Lower leg skin (tissue), 4 donors: ENCODE results near the gene GALNT1. TPM values are rescaled to one million over a fixed set of nuclear protein-coding genes. Genes with fewer than 3 reads are reported as not detected.

ENCODE experiments used
- DNase-seq, 2 donors: peaks; one replicate each; pipeline ENCODE4 v3.0.0-alpha.2; 2019; ENCODE audit warnings: low spot score in 2 of 2
- H3K4me3 ChIP-seq: fragments of 200-600 bp; sonication (generic); 2 replicates; pipeline ENCODE4 v1.5.1; 2017; ENCODE audit warnings: mild to moderate bottlenecking, low read depth; ENCODE audit not compliant: poor library complexity, severe bottlenecking
- POLR2A ChIP-seq, 2 donors: fragments of 450-650 bp; IDR thresholded peaks; one replicate each; pipeline ENCODE4 v1.6.1; 2016 to 2017; ENCODE audit warnings: antibody characterized with exemption in 2 of 2, mild to moderate bottlenecking in 1 of 2, moderate library complexity in 1 of 2
- WGBS, 2 donors: methylation state at CpG; one replicate each; pipeline ENCODE4 v1.1.5; 2018; 5-methylcytosine and 5-hydroxymethylcytosine counted together
- intact Hi-C: fragments of 100-400 bp; cut with DNase I; formaldehyde crosslinking; loops from one replicate; pipeline ENCODE4 v1.15.0; 2023; ENCODE audit warnings: low total_unique reads
- total RNA-seq, 4 donors: library from RNA; depleted of rRNA; stranded (reverse); fragments of >200 nt; gene quantifications; one replicate each; pipeline ENCODE4 v1.1.0, GENCODE V29; 2016
- TF ChIP-seq, protein P1 (sequence below), 3 donors: fragments of 450-650 bp; IDR thresholded peaks; one replicate each; pipeline ENCODE4 v1.5.1; 2016; ENCODE audit warnings: antibody characterized with exemption in 3 of 3, mild to moderate bottlenecking in 3 of 3, moderate library complexity in 2 of 3

The GALNT1 gene
- total RNA-seq, 4 donors from 2014 or later: 64.4 to 106 (median 93.4) TPM

DNA sequence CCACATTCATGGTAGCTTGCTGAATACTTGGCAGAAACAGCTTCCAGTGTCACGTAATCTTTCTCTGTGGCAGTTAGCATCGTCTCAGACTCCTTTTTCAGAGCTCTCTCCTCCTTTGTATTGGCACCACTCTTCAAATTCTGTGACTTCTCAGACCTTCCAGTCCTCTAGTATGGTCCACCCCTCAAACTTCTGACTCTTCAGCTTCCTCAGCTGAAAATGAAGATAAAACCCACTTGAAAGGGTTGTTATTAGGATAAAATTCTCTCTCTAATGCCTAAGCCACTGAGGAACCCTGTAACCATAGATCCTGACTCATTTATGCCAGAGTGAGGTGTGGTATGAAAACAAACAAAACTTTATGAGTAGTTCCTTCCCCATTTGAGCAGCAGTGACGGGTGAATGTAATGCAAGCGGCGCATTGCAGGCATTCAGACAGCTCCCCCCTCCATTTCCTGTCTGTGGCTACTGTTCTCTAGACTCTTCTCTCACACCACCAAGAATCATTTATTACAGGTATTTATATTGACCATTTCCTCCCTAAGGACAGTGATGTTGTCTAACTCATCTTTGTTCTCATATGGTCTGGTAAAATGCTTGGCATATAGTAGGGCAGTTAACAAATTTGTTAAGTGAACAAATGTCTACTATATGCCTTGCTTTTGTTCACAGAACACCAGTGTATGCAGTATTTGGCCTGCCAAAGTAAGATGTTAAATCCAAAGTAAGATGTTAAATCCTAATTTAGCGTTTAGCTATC, 35.3 kb downstream of the GALNT1 start:
- intact Hi-C loops: no loop called here
- DNase-seq: peak in 1 of 2 donors; percentile 21
- no peak for TF ChIP-seq POLR2A (IDR thresholded peaks at IDR 0.05)
- TF ChIP-seq, protein P1, sequence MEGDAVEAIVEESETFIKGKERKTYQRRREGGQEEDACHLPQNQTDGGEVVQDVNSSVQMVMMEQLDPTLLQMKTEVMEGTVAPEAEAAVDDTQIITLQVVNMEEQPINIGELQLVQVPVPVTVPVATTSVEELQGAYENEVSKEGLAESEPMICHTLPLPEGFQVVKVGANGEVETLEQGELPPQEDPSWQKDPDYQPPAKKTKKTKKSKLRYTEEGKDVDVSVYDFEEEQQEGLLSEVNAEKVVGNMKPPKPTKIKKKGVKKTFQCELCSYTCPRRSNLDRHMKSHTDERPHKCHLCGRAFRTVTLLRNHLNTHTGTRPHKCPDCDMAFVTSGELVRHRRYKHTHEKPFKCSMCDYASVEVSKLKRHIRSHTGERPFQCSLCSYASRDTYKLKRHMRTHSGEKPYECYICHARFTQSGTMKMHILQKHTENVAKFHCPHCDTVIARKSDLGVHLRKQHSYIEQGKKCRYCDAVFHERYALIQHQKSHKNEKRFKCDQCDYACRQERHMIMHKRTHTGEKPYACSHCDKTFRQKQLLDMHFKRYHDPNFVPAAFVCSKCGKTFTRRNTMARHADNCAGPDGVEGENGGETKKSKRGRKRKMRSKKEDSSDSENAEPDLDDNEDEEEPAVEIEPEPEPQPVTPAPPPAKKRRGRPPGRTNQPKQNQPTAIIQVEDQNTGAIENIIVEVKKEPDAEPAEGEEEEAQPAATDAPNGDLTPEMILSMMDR (IDR thresholded peaks at IDR 0.05): no peak
- no peak overlapping the region for H3K4me3 ChIP-seq
- 62 to 65% methylated on average over 6 of the region's 6 CpGs for WGBS, 2 donors

DNA sequence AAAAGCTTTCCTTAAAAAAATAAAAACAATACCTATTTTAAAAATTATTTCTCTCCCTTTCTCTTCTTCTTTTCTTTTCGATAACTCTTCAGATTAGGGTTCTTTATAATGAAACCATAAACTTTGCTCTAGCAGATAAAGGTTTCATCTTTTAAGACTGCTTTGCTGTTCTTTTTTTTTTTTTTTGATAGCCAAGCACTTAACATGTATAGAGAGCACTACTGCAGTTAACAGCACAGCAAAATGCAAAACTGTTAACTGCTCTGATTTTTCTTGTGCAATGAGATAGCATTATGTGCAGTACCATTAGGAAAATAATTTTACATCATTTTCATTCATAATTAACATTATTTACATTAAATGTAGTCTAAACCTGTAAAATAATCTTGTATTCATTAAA, 36.3 kb downstream of the GALNT1 start:
- TF ChIP-seq, protein P1 (IDR thresholded peaks at IDR 0.05): no peak
- 81 to 88% methylated on average over 1 of the region's 1 CpG for WGBS, 2 donors
- DNase-seq: no peak
- intact Hi-C loops: no loop called here
- H3K4me3 ChIP-seq: no peak overlapping the region

GRCh38 chr18:35618289-35618688, 36.7 kb downstream of the GALNT1 start:
- intact Hi-C loops: no loop called here

DNA sequence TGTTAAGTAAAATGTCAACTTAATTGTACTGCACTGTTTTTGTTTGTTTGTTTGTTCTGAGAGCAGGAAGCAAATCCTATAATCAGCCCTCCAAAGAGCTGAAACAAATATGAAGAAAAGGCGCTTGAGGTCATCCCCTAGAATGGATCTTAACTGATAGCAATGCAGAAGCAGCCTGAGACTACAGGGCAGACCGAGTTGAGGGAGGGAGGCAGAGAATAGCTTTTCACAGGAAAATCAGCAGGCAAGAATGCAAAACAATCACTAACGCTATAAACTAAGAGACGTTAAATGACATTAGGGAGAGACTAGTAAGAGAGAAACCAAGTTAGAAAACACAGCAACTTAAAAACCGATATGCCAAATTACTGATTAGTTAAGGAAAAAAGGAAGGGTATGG, 37.2 kb downstream of the GALNT1 start:
- H3K4me3 ChIP-seq: no peak overlapping the region
- intact Hi-C loops: no loop called here
- no peak for DNase-seq
- 41 to 52% methylated on average over 5 of the region's 5 CpGs for WGBS, 2 donors
- no peak for TF ChIP-seq POLR2A (IDR thresholded peaks at IDR 0.05)
- TF ChIP-seq, protein P1 (IDR thresholded peaks at IDR 0.05): no peak

More at GRCh38 chr18:35618289-35618688, 36.7 kb downstream of the GALNT1 start:
- no peak for DNase-seq
- H3K4me3 ChIP-seq: no peak overlapping the region
- no peak for TF ChIP-seq POLR2A (IDR thresholded peaks at IDR 0.05)
- TF ChIP-seq, protein P1 (IDR thresholded peaks at IDR 0.05): no peak

DNA sequence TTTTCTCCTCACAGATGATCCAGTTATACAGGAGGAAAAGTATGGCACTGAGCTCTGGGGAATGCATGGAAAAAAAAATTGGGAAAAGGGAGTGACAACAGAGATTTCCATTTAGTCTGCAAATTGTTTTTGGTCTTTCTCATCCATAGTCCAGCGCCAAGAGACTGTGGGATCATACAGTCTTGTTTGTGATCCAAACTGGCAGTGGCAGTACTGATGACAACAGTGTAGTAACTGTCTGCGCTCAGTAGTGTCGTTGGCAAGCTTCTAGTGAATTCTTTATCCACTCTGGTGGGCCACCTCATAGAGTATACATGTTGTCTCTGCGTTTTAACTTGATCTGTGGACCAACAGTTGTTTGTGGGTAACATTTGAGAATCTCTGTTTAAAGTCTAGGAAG, 37.9 kb downstream of the GALNT1 start:
- no peak overlapping the region for H3K4me3 ChIP-seq
- DNase-seq: peak in 1 of 2 donors; percentile 32
- TF ChIP-seq POLR2A (IDR thresholded peaks at IDR 0.05): no peak
- TF ChIP-seq, protein P1 (IDR thresholded peaks at IDR 0.05): no peak
- 45 to 46% methylated on average over 4 of the region's 4 CpGs for WGBS, 2 donors
- intact Hi-C loops: no loop called here

DNA sequence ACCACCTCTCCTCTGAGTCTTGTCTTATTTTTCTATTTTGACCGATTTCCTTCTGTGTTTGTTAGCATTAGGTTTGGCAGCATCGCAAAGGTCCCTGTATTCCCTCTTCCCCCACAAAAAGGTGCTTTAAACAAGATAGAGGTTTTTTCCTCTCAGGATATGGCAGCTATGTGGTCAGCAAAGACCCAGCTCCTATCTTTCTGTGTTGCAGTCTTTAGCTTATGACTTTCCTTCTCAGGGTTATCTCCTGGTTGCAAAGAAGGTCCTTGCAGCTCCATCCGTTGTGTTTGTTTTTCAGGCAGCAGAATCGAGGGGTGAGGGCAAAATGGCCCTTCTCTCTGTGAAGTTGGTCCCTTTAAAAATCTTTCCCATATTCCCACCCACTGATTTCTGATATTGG, 38.4 kb downstream of the GALNT1 start:
- no peak overlapping the region for H3K4me3 ChIP-seq
- DNase-seq: no peak
- TF ChIP-seq, protein P1 (IDR thresholded peaks at IDR 0.05): no peak
- TF ChIP-seq POLR2A (IDR thresholded peaks at IDR 0.05): no peak
- 74 to 77% methylated on average over 4 of the region's 4 CpGs for WGBS, 2 donors
- intact Hi-C loops: no loop called here
